ENCODE measurements around the gene RB1.

DNA sequence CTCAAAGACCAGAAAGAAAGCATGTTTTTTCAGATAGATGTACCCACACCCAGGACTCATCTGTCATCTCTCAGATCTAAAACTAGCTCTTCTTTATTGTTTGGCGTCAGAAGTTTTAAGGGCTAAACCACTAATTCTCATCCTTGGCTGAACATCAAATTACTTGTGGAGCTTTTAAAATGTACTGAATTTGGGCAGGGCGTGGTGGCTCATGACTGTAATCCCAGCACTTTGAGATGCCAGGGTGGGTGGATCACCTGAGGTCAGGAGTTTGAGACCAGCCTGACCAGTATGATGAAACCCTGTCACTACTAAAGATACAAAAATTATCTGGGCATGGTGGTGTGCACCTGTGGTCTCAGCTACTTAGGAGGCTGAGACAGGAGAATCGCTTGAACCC lies 181.9 kb downstream of the RB1 start:
- TF ChIP-seq, protein P1, sequence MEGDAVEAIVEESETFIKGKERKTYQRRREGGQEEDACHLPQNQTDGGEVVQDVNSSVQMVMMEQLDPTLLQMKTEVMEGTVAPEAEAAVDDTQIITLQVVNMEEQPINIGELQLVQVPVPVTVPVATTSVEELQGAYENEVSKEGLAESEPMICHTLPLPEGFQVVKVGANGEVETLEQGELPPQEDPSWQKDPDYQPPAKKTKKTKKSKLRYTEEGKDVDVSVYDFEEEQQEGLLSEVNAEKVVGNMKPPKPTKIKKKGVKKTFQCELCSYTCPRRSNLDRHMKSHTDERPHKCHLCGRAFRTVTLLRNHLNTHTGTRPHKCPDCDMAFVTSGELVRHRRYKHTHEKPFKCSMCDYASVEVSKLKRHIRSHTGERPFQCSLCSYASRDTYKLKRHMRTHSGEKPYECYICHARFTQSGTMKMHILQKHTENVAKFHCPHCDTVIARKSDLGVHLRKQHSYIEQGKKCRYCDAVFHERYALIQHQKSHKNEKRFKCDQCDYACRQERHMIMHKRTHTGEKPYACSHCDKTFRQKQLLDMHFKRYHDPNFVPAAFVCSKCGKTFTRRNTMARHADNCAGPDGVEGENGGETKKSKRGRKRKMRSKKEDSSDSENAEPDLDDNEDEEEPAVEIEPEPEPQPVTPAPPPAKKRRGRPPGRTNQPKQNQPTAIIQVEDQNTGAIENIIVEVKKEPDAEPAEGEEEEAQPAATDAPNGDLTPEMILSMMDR (IDR thresholded peaks at IDR 0.05; ENCODE audit: low read depth, low read length) = no peak
- TF ChIP-seq EZH2phosphoT487 (IDR thresholded peaks at IDR 0.05; ENCODE audit: low read depth) = no peak
